GM21717 (cell line): ENCODE data around the gene BAIAP2.
"Not testable (repeated sequence)": the region's sequence is repeated elsewhere in the genome, so short reads cannot be mapped to it uniquely, and the experiment has no call there.

Experiments used
- ATAC-seq: cut with Tn5 transposase; IDR thresholded peaks from one replicate; pipeline ENCODE4 v1.9.1; 2021; ENCODE audit warnings: mild to moderate bottlenecking, moderate library complexity; ENCODE audit not compliant: unreplicated experiment

Gene BAIAP2

GRCh38 chr17:81154016-81154415 lies 119.1 kb downstream of the BAIAP2 start:
- ATAC-seq = not testable (repeated sequence)

DNA sequence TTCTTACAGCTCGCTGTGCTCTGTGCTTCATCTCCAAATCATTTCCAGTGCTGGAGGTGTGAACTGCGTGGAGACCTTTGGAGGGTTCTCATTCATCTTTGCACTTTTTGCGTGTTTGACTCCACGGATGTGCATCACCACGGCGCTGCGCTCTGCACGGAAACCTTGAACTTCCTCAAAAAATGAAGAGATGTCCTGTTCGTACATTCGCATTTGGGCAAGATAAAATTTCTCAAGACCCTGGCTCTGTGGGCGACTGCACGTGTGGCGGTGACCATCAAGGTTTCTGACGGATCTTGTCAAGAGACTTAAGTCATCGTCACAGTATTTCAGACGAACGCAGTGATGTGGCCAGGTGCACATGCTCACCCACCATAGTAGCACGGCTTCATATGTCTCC lies 120.0 kb downstream of the BAIAP2 start:
- ATAC-seq = no peak

- no peak for ATAC-seq
Observed at GRCh38 chr17:81156866-81157805, 122.2 kb downstream of the BAIAP2 start.

GRCh38 chr17:81157848-81158687 lies 123.1 kb downstream of the BAIAP2 start:
- no peak for ATAC-seq

DNA sequence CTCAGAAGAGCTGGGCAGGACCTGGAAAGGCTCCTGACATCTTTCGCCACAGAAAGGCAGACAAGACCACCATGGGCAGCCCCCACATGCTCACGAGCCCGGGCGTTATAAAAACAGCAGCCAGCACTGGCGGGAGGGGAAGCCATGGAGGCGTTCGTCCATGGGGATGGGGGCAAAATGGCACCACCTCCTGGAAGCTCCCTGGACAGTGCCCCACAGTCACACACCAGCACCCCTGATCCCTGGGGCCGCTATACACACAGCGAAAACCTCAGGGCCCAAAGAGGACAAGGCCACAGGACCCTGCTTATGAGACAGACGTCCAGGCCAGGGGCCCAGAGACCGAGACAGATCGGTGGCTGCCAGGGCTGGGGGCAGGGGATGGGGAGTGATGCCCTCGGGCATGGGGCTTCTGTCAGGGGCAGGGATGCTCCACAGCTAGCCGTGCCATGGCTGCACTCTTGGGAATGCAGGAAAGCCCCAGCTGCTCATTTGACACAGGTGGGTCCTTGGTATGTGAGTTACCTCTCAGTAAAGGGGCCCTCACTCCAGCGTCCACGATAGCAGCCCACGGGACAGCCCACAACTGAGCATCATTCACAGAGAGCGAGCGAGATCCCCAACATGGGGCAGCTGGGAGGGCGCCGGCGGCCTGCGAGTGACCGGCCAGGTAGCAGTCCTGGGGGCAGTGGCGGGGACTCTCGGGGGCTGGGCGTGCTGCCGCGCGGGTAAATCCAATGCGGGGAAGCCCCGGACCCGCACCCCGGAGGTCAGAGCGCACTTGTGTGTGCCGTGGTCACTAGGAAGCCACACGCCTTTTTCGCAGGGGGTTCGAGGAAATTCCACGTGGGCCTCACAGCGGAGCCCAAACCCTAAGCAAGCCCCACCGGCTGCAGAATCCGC lies 124.0 kb downstream of the BAIAP2 start:
- no peak for ATAC-seq

DNA sequence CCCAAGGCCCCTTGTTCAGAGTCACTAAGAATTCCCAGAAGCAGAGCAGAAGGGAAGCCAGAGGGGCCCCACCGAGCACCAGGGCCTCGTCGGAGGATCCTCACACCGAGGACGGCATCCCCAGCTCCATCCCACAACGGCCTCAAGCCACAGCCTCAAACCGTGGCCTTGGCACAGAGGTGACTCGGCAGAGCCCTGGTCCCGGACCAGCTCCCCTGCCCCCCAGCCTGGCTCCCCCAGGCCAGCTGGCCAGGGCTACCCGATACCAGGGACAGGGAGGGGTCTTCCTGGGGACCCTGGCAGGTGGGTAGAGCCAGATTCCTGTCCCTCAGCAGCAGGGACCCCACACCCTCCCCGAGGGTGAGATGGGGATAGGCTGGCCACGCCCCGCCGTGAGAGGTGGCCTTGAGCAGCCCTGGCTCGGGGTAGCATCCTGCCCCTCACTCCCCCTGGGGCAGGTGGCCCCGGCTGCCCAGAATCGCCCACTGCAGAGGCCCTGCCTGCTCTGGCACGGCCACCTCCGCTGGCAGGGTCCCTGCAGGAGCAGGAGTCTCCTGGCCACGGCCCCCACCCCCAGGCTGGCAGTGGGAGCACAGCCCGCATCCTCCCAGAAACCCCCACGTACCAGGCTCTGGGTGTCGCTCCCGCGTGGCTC lies 124.8 kb downstream of the BAIAP2 start:
- no peak for ATAC-seq

DNA sequence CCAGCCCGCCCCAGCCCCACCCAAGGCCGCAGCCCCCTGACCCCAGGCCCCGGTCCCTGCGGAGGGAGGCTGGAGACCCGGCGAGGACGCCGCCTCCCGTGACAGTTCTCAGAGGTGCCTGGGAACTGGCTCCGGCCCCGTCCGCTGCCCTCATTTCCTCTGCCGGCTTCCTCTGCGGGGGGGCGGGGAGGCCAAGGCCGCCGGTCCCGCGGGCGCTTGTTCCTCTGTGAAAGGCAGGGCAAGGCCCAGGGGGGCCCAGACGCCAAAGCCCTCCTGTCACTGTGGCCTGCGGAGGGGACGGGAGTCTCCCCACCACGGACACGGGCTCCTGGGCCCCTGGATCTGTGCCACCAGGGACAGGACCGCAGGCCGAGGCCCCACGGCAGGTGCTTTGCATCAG lies 125.4 kb downstream of the BAIAP2 start:
- ATAC-seq = no peak

GRCh38 chr17:81160747-81161453 lies 125.9 kb downstream of the BAIAP2 start:
- ATAC-seq = no peak

- ATAC-seq = no peak
Observed at GRCh38 chr17:81161536-81161935, 126.6 kb downstream of the BAIAP2 start.

DNA sequence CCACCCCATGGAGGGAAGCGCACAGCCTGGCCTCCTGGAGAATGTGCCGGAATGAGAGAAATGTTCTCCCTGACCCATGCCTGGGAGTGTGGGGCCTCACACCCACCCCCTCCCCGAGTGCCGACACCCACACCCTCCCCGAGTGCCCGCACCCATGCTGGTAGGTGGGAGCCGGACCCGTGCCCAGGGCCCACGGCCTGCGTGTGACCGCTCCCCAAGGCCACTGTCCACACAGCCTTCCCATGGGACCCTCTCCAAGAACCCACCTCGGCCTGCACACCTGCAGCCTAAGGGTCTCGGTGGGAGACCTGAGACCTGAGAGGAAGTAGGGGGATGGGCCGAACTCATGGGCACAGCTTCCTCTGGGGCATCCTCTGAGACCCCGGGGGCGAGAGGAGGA lies 127.0 kb downstream of the BAIAP2 start:
- ATAC-seq = no peak

DNA sequence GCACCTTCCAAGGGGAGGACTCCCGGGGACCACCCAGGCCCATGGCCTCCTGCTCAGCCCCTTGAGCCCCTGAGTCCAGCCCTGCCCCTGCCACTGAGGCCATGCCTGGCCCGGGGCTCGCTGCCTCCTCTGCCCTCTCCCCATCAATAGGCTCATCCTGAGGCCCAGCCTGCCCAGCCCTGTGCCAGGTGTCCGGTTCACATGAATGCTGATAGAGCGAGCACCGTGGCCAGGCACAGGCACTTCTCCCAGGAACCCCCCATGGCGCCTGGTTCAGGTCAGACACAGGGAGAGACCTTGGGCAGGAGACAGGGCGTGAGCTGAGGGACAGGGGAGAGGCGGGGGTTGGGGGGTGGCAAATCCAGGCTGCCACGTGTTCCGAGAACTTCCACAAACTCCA lies 127.5 kb downstream of the BAIAP2 start:
- ATAC-seq = no peak

DNA sequence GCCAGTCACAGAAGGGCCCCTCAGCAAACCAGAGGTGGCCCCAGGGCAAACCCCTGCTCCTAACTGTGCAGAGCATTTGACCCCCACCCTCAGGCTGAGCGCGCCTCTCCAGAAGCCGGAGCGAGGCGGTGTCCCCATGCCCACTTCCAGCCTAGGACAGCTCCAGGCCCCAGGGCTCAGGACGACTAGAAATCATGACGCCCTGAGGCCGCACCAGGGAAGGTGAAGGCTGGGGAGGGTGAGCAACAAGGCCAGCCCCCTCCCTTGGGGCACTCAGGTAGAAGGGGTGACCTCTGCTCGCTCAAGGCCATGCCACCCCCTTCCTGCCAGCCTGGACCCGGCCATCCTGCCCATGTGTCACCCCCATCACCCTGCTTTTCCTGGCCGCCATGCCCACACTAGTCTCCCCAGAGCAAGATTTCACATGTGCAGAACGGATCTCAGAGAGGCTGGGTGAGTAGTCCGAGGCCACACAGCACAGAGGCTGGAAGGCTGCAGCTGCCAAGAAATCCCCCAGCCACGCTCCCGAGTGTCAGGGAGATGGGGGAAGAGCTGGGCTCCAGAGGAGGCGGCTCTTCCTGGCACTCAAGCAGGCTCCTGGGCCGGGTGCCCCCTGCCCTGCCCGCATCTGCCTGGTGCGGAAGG lies 128.2 kb downstream of the BAIAP2 start:
- no peak for ATAC-seq

DNA sequence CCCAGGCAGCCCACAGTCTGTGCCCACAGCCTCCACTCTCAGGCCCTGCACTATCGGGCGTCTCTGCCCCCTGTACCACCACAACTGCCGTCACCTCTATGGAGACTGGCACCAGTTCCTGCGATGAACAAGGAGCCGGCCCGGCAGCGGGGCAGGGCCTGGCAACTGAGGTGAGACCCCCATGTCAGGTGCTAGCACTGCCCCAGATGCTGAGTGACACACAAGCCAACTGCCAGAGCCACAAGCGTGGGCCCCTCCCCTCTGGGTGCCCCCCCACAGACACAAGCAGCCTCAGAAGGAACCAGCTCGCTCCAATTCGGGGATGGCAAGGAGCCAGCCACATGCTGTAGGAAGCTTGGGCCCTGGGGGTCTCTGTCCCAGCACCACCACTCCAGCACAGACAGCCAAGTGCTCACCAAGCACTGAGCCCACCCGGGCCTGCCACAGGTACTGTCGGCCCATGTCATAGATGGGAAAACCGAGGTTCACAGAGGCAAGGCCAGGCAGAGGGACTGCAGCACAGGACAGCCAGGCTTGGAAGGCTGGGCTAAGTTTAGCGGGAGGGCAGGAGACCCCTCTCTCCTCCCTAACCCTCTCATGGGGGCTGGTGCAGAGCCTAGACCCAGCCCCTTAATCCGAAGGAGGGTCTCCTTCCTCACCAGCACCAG lies 128.9 kb downstream of the BAIAP2 start:
- ATAC-seq = no peak

- no peak for ATAC-seq
Observed at GRCh38 chr17:81164371-81165245, 129.7 kb downstream of the BAIAP2 start.

DNA sequence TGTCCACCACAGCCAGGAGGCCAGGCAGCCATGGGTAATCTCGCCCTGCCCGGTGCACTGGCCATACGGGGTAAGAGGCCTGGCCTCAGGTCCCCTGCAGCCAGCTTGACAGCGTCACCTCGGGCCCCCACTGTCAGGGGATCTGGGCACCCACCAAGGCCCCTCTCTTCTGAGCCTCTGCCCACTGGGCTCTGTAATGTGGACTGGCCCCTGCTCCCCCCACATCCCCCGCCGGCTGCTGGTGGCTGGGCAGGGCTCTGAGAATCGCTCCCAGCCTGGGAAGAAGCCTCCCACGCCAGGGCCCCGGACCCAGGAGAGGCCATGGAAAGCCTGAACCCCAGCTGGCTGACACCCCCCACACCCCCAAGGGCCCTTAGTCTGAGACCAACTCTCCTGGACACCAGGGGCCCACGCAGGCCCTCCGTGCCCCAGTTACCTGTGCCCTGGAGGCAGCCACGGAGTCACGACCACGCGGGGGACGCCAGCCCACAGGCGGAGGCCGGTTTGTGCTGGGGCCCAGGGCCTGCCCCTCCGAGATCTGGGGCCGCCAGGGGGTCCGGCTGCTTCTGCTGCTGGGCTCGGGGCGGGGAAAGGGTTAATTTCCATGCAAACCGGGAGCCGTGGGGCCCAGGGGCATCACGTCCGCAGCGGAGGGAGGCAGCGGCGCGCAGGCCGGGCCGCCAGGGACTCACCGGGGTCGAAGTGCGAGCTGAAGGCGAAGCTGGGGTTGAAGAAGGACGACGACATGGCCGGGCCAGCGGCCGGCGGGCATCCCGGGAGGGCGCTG lies 130.5 kb downstream of the BAIAP2 start, which contains the start of gene PVALEF:
TSS of gene PVALEF (plus strand) at position 262 of the 787 bp plus-strand sequence. CDS start 15,720 bp downstream, outside the sequence.
- no peak for ATAC-seq

DNA sequence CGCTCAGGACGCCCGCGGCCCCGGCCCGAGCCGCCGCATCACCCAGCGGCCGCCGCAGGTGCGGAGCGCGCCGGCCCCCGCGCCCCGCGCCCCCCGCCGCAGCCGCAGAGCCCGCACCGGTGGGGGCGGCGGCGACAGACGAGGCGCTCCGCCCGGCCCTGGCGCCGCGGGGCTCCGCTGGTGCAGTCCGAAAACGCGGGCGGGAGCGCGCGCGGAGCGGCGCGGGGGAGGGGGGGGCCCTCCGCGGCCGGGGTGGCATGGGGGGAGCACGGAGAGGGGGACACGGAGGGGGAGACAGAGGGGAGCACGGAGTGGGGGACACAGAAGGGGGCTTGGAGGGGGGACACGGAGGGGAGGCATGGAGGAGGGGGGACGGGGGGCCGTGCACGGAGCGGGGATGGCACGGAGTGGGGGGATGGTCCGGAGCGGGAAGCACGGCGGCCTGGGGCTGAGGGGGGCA lies 131.1 kb downstream of the BAIAP2 start, which contains the start of gene AATK:
TSS of gene AATK (minus strand) at position 189 of the 460 bp plus-strand sequence. CDS start 229 bp downstream, outside the sequence.
- no peak for ATAC-seq
